IMR-90 (cell line): Measurements from ENCODE around the gene AMOTL1. TPM values are rescaled to one million over a fixed set of nuclear protein-coding genes. Genes with fewer than 3 reads are reported as not detected.

Source experiments
- ATAC-seq: fragments of 200-7000 bp; cut with Tn5 transposase; 2 replicates; pipeline ENCODE4 v1.9.1; 2020; ENCODE audit warnings: low read depth, mild to moderate bottlenecking, moderate library complexity
- BruUV-seq: library from RNA; stranded (reverse); fragments of 400-500 nt; replicated peaks from 2 replicates; lab custom pipeline; 2021; lab: Mats Ljungman, UMichigan
- CTCF ChIA-PET: fragments of 300-600 bp; formaldehyde crosslinking; extraction: SDS; loops from one replicate; lab custom pipeline; 2021; ENCODE audit warnings: antibody characterized with exemption; lab: Yijun Ruan, JAX
- POLR2A ChIA-PET: fragments of 300-600 bp; sonication (Branson Sonifier 250); formaldehyde crosslinking; loops from one replicate; lab custom pipeline; 2022; ENCODE audit warnings: antibody characterized with exemption; ENCODE audit not compliant: unreplicated experiment; lab: Charles Lee
- DNase-seq: peaks from one replicate; pipeline ENCODE4 v3.0.0; 2013
- H2AFZ ChIP-seq: replicated peaks from 2 replicates; pipeline ENCODE3; 2013; ENCODE audit warnings: low read length, mild to moderate bottlenecking; ENCODE audit not compliant: poor library complexity
- H2AK5ac ChIP-seq: 2 replicates; pipeline ENCODE4 v1.6.1; 2013; ENCODE audit warnings: low read depth, low read length, inconsistent platforms
- H2AK9ac ChIP-seq: replicated peaks from 2 replicates; pipeline ENCODE3; 2013; ENCODE audit warnings: mild to moderate bottlenecking, low read depth, low read length, moderate library complexity; ENCODE audit not compliant: poor library complexity
- H2BK120ac ChIP-seq: 2 replicates; pipeline ENCODE4 v1.6.1; 2013; ENCODE audit warnings: low read depth, low read length, inconsistent platforms
- H2BK15ac ChIP-seq: 3 replicates; pipeline ENCODE4 v1.6.1; 2013; ENCODE audit warnings: low read depth, low read length, inconsistent platforms
- H2BK20ac ChIP-seq: 2 replicates; pipeline ENCODE4 v1.6.1; 2013; ENCODE audit warnings: low read depth, mild to moderate bottlenecking, inconsistent platforms, low read length, moderate library complexity
- H2BK5ac ChIP-seq: 2 replicates; pipeline ENCODE4 v1.6.1; 2013; ENCODE audit warnings: mild to moderate bottlenecking, low read depth, low read length, inconsistent platforms; ENCODE audit not compliant: poor library complexity, severe bottlenecking
- H3K14ac ChIP-seq: replicated peaks from 2 replicates; pipeline ENCODE4 v1.6.1; 2013; ENCODE audit warnings: low read depth, low read length, inconsistent platforms
- H3K18ac ChIP-seq: 2 replicates; pipeline ENCODE4 v1.6.1; 2013; ENCODE audit warnings: low read depth, low read length, control low read depth
- H3K23ac ChIP-seq: 2 replicates; pipeline ENCODE4 v1.6.1; 2013; ENCODE audit warnings: low read depth, low read length, inconsistent platforms
- H3K27ac ChIP-seq: 2 replicates; pipeline ENCODE4 v1.5.1; 2013; ENCODE audit warnings: mild to moderate bottlenecking, control low read depth, low read length; ENCODE audit not compliant: insufficient read depth
- H3K27me3 ChIP-seq: 2 replicates; pipeline ENCODE4 v1.6.1; 2013; ENCODE audit warnings: low read length; ENCODE audit not compliant: control insufficient read depth, insufficient read depth
- H3K36me3 ChIP-seq: 2 replicates; pipeline ENCODE4 v1.6.1; 2013; ENCODE audit warnings: low read length, mixed read lengths; ENCODE audit not compliant: control insufficient read depth, insufficient read depth
- H3K4ac ChIP-seq: 2 replicates; pipeline ENCODE4 v1.6.1; 2013; ENCODE audit warnings: low read depth, low read length, inconsistent platforms
- H3K4me1 ChIP-seq: 2 replicates; pipeline ENCODE4 v1.6.1; 2013; ENCODE audit warnings: low read length, mixed read lengths; ENCODE audit not compliant: control insufficient read depth, insufficient read depth
- H3K4me2 ChIP-seq: 2 replicates; pipeline ENCODE4 v1.6.1; 2013; ENCODE audit warnings: low read depth, mild to moderate bottlenecking, control low read depth, low read length, moderate library complexity
- H3K4me3 ChIP-seq: 2 replicates; pipeline ENCODE4 v1.5.1; 2013; ENCODE audit warnings: low read depth, mild to moderate bottlenecking, control low read depth, low read length, moderate library complexity; ENCODE audit not compliant: insufficient read depth
- H3K56ac ChIP-seq: 2 replicates; pipeline ENCODE4 v1.6.1; 2013; ENCODE audit warnings: low read length, inconsistent platforms; ENCODE audit not compliant: insufficient read depth; ENCODE audit errors: extremely low read depth
- H3K79me1 ChIP-seq, 2 experiments: 2 replicates each; pipeline ENCODE4 v1.6.1; 2013; ENCODE audit warnings: low read length in 2 of 2, inconsistent platforms in 1 of 2, low read depth in 1 of 2
- H3K9ac ChIP-seq: 2 replicates; pipeline ENCODE4 v1.6.1; 2013; ENCODE audit warnings: low read depth, low read length, control low read depth
- H3K9me1 ChIP-seq: 2 replicates; pipeline ENCODE4 v1.6.1; 2013; ENCODE audit warnings: low read length, inconsistent platforms; ENCODE audit not compliant: insufficient read depth
- H3K9me3 ChIP-seq: 2 replicates; pipeline ENCODE4 v1.6.1; 2013; ENCODE audit warnings: low read length; ENCODE audit not compliant: control insufficient read depth, insufficient read depth
- H4K20me1 ChIP-seq: 2 replicates; pipeline ENCODE4 v1.6.1; 2013; ENCODE audit warnings: low read length, inconsistent platforms; ENCODE audit not compliant: insufficient read depth
- H4K5ac ChIP-seq: 2 replicates; pipeline ENCODE4 v1.6.1; 2013; ENCODE audit warnings: mild to moderate bottlenecking, low read depth, low read length, control low read depth
- H4K8ac ChIP-seq, 2 experiments: 2 replicates each; pipeline ENCODE4 v1.6.1; 2013; ENCODE audit warnings: low read depth in 2 of 2, low read length in 2 of 2, control low read depth in 1 of 2, inconsistent platforms in 1 of 2
- H4K91ac ChIP-seq: 2 replicates; pipeline ENCODE4 v1.6.1; 2013; ENCODE audit warnings: low read depth, low read length, inconsistent platforms; ENCODE audit not compliant: insufficient read depth
- BHLHE40 ChIP-seq: fragments of 150-350 bp; IDR thresholded peaks from 2 replicates; pipeline ENCODE4 v1.6.1; 2016; ENCODE audit warnings: mild to moderate bottlenecking, low read depth, low read length
- WGBS, 2 experiments: methylation state at CpG; one replicate each; pipeline versions ENCODE4 v1.1.5 to v1.1.7; 2013; ENCODE audit warnings: missing lambda C conversion rate in 2 of 2; ENCODE audit not compliant: insufficient read length in 1 of 2; ENCODE audit errors: extremely low coverage in 2 of 2; 5-methylcytosine and 5-hydroxymethylcytosine counted together
- dilution Hi-C: fragments of 300-500 bp; cut with HindIII; formaldehyde crosslinking; loops from one replicate; pipeline ENCODE4 v1.14.3; 2018; ENCODE audit warnings: low sequenced_read_pairs; ENCODE audit not compliant: unreplicated experiment
- in situ Hi-C: fragments of 300-500 bp; cut with MboI; formaldehyde crosslinking; loops from 3 replicates; pipeline ENCODE4 v1.14.3; 2019; ENCODE audit warnings: low sequenced_read_pairs, inconsistent platforms, mixed read lengths
- intact Hi-C: fragments of 100-400 bp; cut with micrococcal nuclease; formaldehyde crosslinking; loops from 2 replicates; pipeline ENCODE4 v1.10.0; 2022
- polyA plus RNA-seq, 3 experiments: library from polyadenylated mRNA; depleted of rRNA; stranded (reverse); fragments of >200 nt; gene quantifications; 2 replicates each; pipeline ENCODE4 v1.2.3, GENCODE V29; 2012; ENCODE audit warnings: low replicate concordance in 1 of 3
- total RNA-seq: library from RNA; depleted of rRNA; stranded (reverse); fragments of >200 nt; gene quantifications from 2 replicates; pipeline ENCODE4 v1.2.3, GENCODE V29; 2012

The AMOTL1 gene
- total and polyA plus RNA-seq, 2 of the 4 experiments (the other 2 are of a cell fraction): 18.6 to 49.5 TPM

GRCh38 chr11:94735907-94736306 lies 32.2 kb upstream of the AMOTL1 start:
- no peak overlapping the region for H3K14ac ChIP-seq
- H3K56ac ChIP-seq: no peak overlapping the region
- H3K27me3 ChIP-seq: no peaks in the 10 kb centered on the region
- BruUV-seq: no TSS peak
- no CpG with 5 or more reads among the region's 4 CpGs for WGBS, 2 experiments
- no peak for DNase-seq
- no peak overlapping the region for H3K4me3 ChIP-seq
- H3K23ac ChIP-seq: no peak overlapping the region
- H3K4ac ChIP-seq: 0 out of 2 replicates have a peak overlapping the region, but pooled peaks have one; percentile 24
- ChIA-PET POLR2A (no interaction called here), CTCF (no interaction called here)
- no peak overlapping the region for H3K9ac ChIP-seq
- dilution Hi-C loops (no loop called here), intact Hi-C loops (no loop called here), in situ Hi-C loops (no loop called here)
- H4K91ac ChIP-seq: no peak overlapping the region
- H3K18ac ChIP-seq: no peak overlapping the region
- no peaks in the 10 kb centered on the region for H4K20me1 ChIP-seq
- peaks cover 17% of the 10 kb centered on the region for H3K4me1 ChIP-seq
- no peak overlapping the region for H4K8ac ChIP-seq
- no peak for TF ChIP-seq BHLHE40
- H2AK9ac ChIP-seq: no peak overlapping the region
- no peak overlapping the region for H2BK5ac ChIP-seq
- H3K27ac ChIP-seq: no peak overlapping the region
- no peak overlapping the region for H2BK120ac ChIP-seq
- H3K36me3 ChIP-seq: no peaks in the 10 kb centered on the region
- H3K9me3 ChIP-seq: no peaks in the 10 kb centered on the region
- H2BK20ac ChIP-seq: no peak overlapping the region
- no peak overlapping the region for H4K5ac ChIP-seq
- peak overlapping the region; percentile 38 for H2AFZ ChIP-seq
- H3K79me1 ChIP-seq: no peaks in the 10 kb centered on the region
- no peak overlapping the region for H2BK15ac ChIP-seq
- H3K9me1 ChIP-seq: peaks cover 21% of the 10 kb centered on the region
- ATAC-seq: no peak
- no peak overlapping the region for H2AK5ac ChIP-seq
- no peak overlapping the region for H3K4me2 ChIP-seq
